NCI-H1694 treated with DMSO at 0.1 percent for 48 hours (cell line): ENCODE measurements around the gene GAS2L1.

Source experiments
- DNase-seq: peaks from one replicate; lab custom pipeline; 2025; lab: John Stamatoyannopoulos, UW

GAS2L1 gene

GRCh38 chr22:29310065-29310862 is 3.8 kb downstream of the GAS2L1 start:
- DNase-seq = no peak

- peak; percentile 49 for DNase-seq
Measured at GRCh38 chr22:29310863-29311339, 4.5 kb downstream of the GAS2L1 start.

GRCh38 chr22:29311464-29312217 is 5.2 kb downstream of the GAS2L1 start:
- DNase-seq = no peak

- no peak for DNase-seq
Measured at GRCh38 chr22:29312218-29313125, 6.0 kb downstream of the GAS2L1 start.

- no peak for DNase-seq
Measured at GRCh38 chr22:29313126-29313575, 6.7 kb downstream of the GAS2L1 start.

GRCh38 chr22:29313576-29314466 is 7.4 kb downstream of the GAS2L1 start:
- no peak for DNase-seq

GRCh38 chr22:29314537-29315285 is 8.3 kb downstream of the GAS2L1 start:
- no peak for DNase-seq

- no peak for DNase-seq
Measured at GRCh38 chr22:29315286-29316140, 9.1 kb downstream of the GAS2L1 start, which contains the start of gene RASL10A. Gene RASL10A (minus strand): TSS chr22:29315697. CDS start chr22:29315246, 451 bp downstream.

- no peak for DNase-seq
Measured at GRCh38 chr22:29316141-29316828, 9.8 kb downstream of the GAS2L1 start.

GRCh38 chr22:29317827-29318454 is 11.5 kb downstream of the GAS2L1 start:
- DNase-seq = no peak

- DNase-seq = no peak
Measured at GRCh38 chr22:29319072-29319471, 12.6 kb downstream of the GAS2L1 start.

- DNase-seq = peak; percentile 58
Measured at GRCh38 chr22:29320546-29320945, 14.1 kb downstream of the GAS2L1 start.

GRCh38 chr22:29323641-29324040 is 17.2 kb downstream of the GAS2L1 start:
- no peak for DNase-seq

- no peak for DNase-seq
Measured at GRCh38 chr22:29325356-29325755, 18.9 kb downstream of the GAS2L1 start.

- no peak for DNase-seq
Measured at GRCh38 chr22:29325785-29326315, 19.4 kb downstream of the GAS2L1 start.

- no peak for DNase-seq
Measured at GRCh38 chr22:29326481-29326880, 20.0 kb downstream of the GAS2L1 start.

- no peak for DNase-seq
Measured at GRCh38 chr22:29327089-29327764, 20.8 kb downstream of the GAS2L1 start.
